Fibroblast of gingiva (primary cell): ENCODE measurements around the gene GALC.
A peak's percentile ranks its signal among the peaks of the same experiment; 100 is the strongest.

ENCODE experiments used
- DNase-seq: peaks from one replicate; pipeline ENCODE4 v3.0.0-alpha.2; 2011; ENCODE audit warnings: low read depth

Gene GALC

GRCh38 chr14:87955501-87955900 lies 37.5 kb downstream of the GALC start:
- DNase-seq, result peak; percentile 21

- DNase-seq, result no peak
Measured at GRCh38 chr14:87952307-87953094, 40.5 kb downstream of the GALC start.

- peak; percentile 46 for DNase-seq
Measured at GRCh38 chr14:87944987-87945604, 47.9 kb downstream of the GALC start.

DNA sequence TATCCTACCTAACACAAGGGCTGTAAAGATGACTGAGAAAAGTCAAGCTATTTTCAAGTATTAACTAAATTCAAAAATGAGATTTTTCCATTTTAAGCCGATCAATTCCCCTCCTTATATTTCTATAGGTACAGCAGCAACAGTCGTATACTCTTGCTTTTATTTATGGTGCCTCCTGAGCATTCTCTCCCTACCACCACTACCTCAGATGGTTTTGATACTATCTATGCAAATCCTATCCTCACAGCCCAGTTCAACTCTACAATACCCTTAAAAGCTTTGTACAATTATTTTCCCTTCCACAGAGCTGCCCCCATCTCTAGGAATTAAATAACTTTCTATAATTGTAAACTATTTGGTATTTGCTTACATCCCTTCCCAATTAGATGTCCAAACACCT lies 52.1 kb downstream of the GALC start:
- no peak for DNase-seq

- DNase-seq, result no peak
Measured at GRCh38 chr14:87940382-87940781, 52.6 kb downstream of the GALC start.

DNA sequence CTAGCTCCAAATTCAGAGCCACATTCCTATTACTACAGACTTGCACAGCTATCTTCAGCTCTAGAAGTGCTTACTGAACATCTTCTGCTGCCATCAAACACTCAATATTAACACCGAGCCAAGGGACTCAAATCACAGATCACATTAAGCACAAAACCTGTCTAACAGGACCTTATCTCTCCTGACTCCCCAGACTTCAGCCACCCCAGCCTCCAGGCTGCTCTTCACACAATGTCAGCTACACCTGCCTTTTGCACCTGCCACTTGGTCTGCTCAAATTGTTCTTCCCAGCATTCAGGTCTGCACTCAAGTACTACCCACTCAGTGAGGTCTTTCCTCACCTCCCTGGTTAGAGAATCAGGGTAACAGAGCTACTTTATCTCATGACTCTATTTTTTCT lies 57.1 kb downstream of the GALC start:
- no peak for DNase-seq

DNA sequence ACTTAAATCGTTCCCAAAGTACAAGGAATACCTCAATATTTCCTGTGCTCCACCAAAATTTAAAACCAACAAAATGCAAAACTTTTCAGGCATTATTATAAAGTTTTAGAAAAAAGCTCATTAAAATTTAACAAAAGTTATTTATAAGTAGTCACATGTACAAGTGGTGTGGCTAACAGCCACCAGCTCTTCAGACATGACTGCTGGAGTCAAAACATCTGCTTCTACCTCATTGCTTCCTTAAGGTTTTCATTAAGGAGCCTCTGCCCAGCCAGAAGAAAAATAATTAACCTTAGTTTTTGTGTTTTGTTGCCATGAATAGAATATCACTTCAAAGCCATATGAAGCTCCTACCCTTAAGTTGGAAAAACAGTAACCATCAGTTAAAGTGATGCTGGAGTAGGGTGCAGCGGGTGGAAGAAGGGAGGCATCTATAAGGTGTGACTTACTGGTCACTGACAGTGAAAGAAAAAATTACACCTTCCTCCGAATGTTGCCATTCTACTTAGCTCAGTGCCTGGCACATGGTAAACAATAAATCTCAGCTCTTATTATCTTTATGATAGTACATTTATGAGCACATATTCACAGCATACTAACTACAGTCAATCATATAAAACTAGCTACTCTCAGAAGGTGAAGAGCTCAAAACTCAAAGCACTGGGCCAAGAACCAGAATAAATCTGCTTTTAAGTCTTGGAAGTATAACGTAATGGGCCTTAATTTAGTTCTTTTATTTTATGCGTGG lies 57.7 kb downstream of the GALC start:
- no peak for DNase-seq

- no peak for DNase-seq
Measured at GRCh38 chr14:87934185-87934584, 58.8 kb downstream of the GALC start.

DNA sequence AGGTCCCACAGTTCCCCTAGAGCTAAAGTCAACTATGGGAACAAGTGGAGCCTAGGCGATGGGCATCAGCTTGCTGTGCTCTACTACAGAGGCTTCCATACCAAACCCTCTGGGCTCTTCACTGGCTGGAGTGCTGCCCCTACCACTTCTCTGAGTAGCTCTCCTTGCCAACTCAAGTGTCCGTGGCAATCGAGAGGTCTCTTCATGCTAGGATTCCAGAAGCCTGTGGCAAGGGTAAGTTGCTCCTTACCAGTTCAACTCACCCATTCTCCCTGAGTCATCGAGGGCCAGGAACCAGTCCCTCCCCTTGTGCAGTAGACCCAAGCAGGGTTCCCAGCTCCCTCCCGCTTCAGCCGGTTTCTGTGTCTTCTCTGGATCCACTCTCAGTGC lies 76.1 kb downstream of the GALC start:
- no peak for DNase-seq

GRCh38 chr14:87916103-87916885 lies 76.7 kb downstream of the GALC start:
- no peak for DNase-seq

- DNase-seq, result no peak
Measured at GRCh38 chr14:87908550-87908949, 84.4 kb downstream of the GALC start.

DNA sequence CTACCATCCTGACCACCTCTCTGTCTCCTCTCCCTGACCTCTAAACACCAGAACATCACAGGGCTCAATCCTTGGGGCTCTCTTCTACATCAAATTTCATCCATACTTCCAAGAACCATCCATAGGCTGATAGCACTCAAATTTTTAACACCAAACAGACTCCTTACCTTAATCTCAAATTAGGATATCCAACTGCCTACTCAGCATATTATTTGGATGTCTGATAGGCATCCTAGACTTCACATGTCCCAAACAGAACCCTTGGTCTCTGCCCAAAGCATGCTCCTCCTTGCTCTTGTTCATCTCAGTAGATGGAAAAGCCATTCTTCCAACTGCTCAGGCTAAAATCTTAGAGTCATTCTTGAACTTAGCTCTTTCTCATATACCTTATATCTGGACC lies 91.3 kb downstream of the GALC start:
- no peak for DNase-seq

DNA sequence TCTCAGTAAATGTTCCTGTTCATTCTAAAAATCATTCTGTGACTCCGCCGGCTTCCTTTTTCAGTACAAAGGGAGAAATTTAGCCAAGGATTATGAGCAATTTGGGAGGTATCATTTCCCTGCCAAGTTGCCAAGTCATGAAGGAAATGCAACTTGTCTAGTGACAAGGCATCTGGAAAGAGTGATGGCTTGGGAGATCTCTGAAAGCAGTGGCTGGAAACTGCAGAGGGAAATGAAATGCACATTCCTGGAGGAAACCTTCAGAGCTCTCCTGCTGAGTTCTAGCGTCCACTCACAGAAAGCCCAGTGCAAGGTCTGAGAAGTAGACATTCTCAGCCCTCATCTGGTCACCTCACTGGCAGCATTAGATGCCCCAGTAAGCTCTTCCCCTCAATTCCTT lies 91.7 kb downstream of the GALC start:
- no peak for DNase-seq

DNA sequence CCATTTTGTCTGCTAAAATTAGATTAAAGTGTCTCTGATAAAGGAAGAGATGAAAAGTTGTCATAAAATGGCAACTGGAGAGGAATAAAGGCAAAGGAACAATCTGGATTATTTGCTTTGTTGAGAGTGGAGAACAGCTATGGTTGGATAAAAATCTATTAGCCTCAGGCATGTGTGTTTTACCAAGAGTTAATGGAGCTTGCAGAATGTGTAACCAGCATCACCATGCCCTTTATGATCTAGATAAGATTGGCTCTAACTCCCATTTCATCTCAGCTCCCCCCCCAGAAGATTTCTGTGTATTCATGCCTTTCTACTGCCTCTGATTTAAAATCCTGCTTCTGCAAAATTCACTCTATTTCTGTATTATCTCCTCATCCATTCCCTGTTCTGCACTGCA lies 93.8 kb downstream of the GALC start:
- no peak for DNase-seq

DNA sequence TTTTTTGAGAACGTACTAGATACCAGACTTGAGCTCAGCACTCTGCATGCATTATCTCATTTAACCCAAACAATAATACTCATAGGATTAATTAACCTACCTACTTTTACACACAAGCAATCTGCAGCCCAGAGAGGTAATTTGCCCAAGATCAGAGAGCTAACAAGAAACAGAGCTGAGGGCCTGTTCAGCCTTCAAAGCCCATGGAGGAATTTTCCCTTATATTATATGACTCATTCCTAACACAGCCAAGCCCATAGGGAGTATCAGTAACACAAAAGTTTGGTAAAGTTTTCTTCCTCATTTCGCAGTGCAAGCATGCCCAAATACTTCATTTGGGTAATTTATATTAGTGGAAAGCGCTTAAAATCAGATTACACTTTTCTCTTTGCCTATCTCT lies 94.7 kb downstream of the GALC start:
- peak; percentile 26 for DNase-seq

DNA sequence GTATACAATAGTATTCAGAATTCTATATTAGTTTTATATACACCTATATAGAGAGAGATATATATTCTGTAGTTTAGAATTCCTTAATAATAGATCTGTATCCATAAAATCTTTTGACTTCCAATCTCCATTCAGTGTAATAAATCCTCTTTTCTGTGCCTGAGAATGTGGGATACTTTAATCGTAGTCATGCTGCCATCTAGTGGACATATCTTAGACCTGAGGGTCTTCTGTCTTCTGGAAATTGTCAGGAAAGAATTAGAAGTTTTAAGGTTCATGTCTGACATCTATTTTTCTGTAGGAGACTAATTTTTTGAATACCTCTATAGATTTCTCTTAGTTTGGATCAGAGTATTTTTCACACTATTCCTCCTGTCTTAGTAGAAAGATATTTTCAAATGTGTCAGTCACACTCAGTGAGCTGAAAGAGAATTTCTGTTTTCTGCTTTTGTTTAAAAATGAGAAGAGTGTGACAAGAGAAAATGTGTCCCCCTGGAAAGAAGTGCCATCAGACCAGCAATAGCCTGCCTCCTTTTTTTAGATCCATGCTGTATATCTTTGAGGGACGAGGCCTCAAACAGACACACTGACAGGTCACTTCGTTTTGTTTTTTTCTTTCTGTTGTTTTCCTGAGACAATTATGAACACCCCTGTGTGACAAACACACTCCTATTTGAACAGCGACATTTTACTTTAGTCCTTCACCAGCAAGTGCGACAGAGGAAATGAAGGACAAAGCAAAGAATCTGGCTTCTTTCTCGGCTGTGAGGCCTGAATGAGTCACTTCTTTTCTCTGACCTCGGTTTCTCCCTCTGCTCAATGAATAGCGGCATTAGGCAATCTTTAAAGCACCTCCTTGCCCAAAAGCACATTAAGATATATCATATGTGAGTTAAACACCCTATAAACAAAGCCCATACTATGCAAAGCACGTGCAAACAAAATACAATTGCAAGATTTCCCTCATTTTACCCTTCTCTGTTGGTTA lies 96.3 kb downstream of the GALC start:
- DNase-seq, result peak; percentile 20

GRCh38 chr14:87894920-87895319 lies 98.1 kb downstream of the GALC start:
- DNase-seq, result no peak

DNA sequence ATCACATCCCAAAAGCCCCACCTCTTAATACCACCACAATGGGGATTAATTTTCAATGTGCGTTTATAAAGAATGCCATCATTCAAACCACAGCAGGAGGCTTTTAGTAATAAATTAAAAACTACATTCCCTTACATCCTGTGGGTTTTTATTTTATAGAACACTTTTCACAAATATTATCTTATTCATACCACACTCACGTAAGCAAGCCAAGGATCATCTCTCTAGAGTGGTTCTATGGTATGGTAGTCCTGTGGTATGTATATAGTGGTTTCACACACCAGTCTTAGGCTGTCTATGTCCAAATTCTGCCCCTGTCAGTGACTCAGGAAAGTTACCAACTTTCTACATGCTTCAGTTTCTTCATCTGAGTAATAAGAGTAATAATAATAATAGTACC lies 100.2 kb downstream of the GALC start:
- no peak for DNase-seq

GRCh38 chr14:87888136-87888999 lies 104.6 kb downstream of the GALC start:
- no peak for DNase-seq

- DNase-seq, result no peak
Measured at GRCh38 chr14:87883750-87884149, 109.2 kb downstream of the GALC start.
